Bronchial epithelial cell (primary cell): ENCODE results near the gene ANXA10. TPM values are rescaled to one million over a fixed set of nuclear protein-coding genes. Genes with fewer than 3 reads are reported as not detected.
A peak's percentile ranks its signal among the peaks of the same experiment; 100 is the strongest.
"Not testable (repeated sequence)": the region's sequence is repeated elsewhere in the genome, so short reads cannot be mapped to it uniquely, and the experiment has no call there.

Experiments
- DNase-seq: peaks from one replicate; pipeline ENCODE4 v3.0.0-alpha.2; 2010; ENCODE audit warnings: low read depth
- FAIRE-seq: peaks from 2 replicates; lab custom pipeline; 2011; peaks lifted over from hg19 to GRCh38; lab: Jason Lieb, UNC
- H3K27me3 ChIP-seq: 2 replicates; pipeline ENCODE4 v1.5.1; 2011; ENCODE audit warnings: low read length; ENCODE audit not compliant: control insufficient read depth, insufficient read depth
- H3K36me3 ChIP-seq: 2 replicates; pipeline ENCODE4 v1.5.1; 2011; ENCODE audit warnings: low read length; ENCODE audit not compliant: control insufficient read depth, insufficient read depth
- H3K4me3 ChIP-seq: 2 replicates; pipeline ENCODE4 v1.5.1; 2011; ENCODE audit warnings: mild to moderate bottlenecking, low read depth, low read length, control low read depth
- CTCF ChIP-seq: IDR thresholded peaks from 2 replicates; pipeline ENCODE4 v1.5.1; 2011; ENCODE audit warnings: mild to moderate bottlenecking, moderate library complexity, low read length, control low read depth, inconsistent platforms; ENCODE audit not compliant: insufficient read depth, severe bottlenecking
- total RNA-seq: library from RNA; depleted of rRNA; stranded (reverse); fragments of >200 nt; gene quantifications from 2 replicates; pipeline ENCODE4 v1.2.1, GENCODE V29; 2014

The ANXA10 gene
- total RNA-seq, 1 donor from 2014 or later, result 0.79 TPM

GRCh38 chr4:168098248-168098717, 5.9 kb downstream of the ANXA10 start:
- Histone ChIP-seq H3K27me3 (no peaks in the 10 kb centered on the region), H3K4me3 (no peak overlapping the region), H3K36me3 (no peaks in the 10 kb centered on the region)
- DNase-seq (peak; percentile 97), FAIRE-seq (no peak)
- TF ChIP-seq CTCF, result no peak

- DNase-seq (no peak), FAIRE-seq (no peak)
- Histone ChIP-seq H3K4me3 (no peak overlapping the region), H3K36me3 (no peaks in the 10 kb centered on the region), H3K27me3 (no peaks in the 10 kb centered on the region)
- no peak for TF ChIP-seq CTCF
These were observed 6.9 kb downstream of the ANXA10 start for GRCh38 chr4:168099195-168099594.

GRCh38 chr4:168101026-168101425, 8.7 kb downstream of the ANXA10 start:
- Histone ChIP-seq H3K4me3 (no peak overlapping the region), H3K27me3 (no peaks in the 10 kb centered on the region), H3K36me3 (no peaks in the 10 kb centered on the region)
- FAIRE-seq, result no peak
- TF ChIP-seq CTCF, result no peak
- DNase-seq, result no peak

- no peak for TF ChIP-seq CTCF
- Histone ChIP-seq H3K36me3 (no peaks in the 10 kb centered on the region), H3K27me3 (no peaks in the 10 kb centered on the region), H3K4me3 (no peak overlapping the region)
- FAIRE-seq, result no peak
- no peak for DNase-seq
These were observed 10.1 kb downstream of the ANXA10 start for GRCh38 chr4:168102403-168102802.

GRCh38 chr4:168109527-168109926, 17.2 kb downstream of the ANXA10 start:
- FAIRE-seq (no peak), DNase-seq (no peak)
- H3K4me3 ChIP-seq, result no peak overlapping the region
- H3K27me3 ChIP-seq, result no peaks in the 10 kb centered on the region
- TF ChIP-seq CTCF, result no peak
- H3K36me3 ChIP-seq, result no peaks in the 10 kb centered on the region

GRCh38 chr4:168113059-168113458, 20.7 kb downstream of the ANXA10 start:
- FAIRE-seq, H3K27me3 ChIP-seq, H3K36me3 ChIP-seq, H3K4me3 ChIP-seq, DNase-seq: not testable (repeated sequence)
